Peyer's patch (tissue), 4 donors: ENCODE results near the gene LMX1B. TPM values are rescaled to one million over a fixed set of nuclear protein-coding genes. Genes with fewer than 3 reads are reported as not detected.

Experiments used
- DNase-seq, 3 donors: peaks; one replicate each; pipeline ENCODE4 v3.0.0-alpha.2; 2017 to 2019
- H3K27ac ChIP-seq, 4 donors: fragments of 200-600 bp; sonication (generic); one replicate each; pipeline ENCODE4 v1.5.1; 2016 to 2019
- H3K27me3 ChIP-seq, 2 donors: fragments of 200-600 bp; sonication (generic); one replicate each; pipeline ENCODE4 v1.5.1; 2019
- H3K36me3 ChIP-seq, 3 donors: fragments of 200-600 bp; sonication (generic); one replicate each; pipeline ENCODE4 v1.5.1; 2016 to 2019
- H3K4me1 ChIP-seq, 4 donors: fragments of 200-600 bp; sonication (generic); one replicate each; pipeline ENCODE4 v1.5.1; 2016 to 2019
- H3K4me3 ChIP-seq, 4 donors: fragments of 200-600 bp; sonication (generic); 1 replicate in 3 of 4; 2 replicates in 1 of 4; pipeline ENCODE4 v1.5.1; 2016 to 2019; ENCODE audit warnings: mild to moderate bottlenecking in 1 of 4
- H3K9me3 ChIP-seq, 4 donors: fragments of 200-600 bp; sonication (generic); one replicate each; pipeline ENCODE4 v1.5.1; 2016 to 2019; ENCODE audit warnings: mild to moderate bottlenecking in 1 of 4
- CTCF ChIP-seq, 6 experiments: fragments of 450-650 bp in 4 of 6; fragments of 200-600 bp in 2 of 6; sonication (generic) in 1 of 6; IDR thresholded peaks; one replicate each; pipeline ENCODE4 v1.5.1; 2017 to 2019; ENCODE audit warnings: antibody characterized with exemption in 6 of 6, mild to moderate bottlenecking in 3 of 6, moderate library complexity in 1 of 6
- POLR2A ChIP-seq, 2 donors: fragments of 450-650 bp; IDR thresholded peaks; one replicate each; pipeline ENCODE4 v1.5.1; 2017; ENCODE audit warnings: antibody characterized with exemption in 2 of 2, mild to moderate bottlenecking in 2 of 2, moderate library complexity in 2 of 2
- total RNA-seq, 4 donors: library from RNA; depleted of rRNA; stranded (reverse); fragments of >200 nt; gene quantifications; one replicate each; pipeline ENCODE4 v1.1.0, GENCODE V29; 2016

LMX1B gene
- total RNA-seq, 4 donors from 2014 or later = not detected

- TF ChIP-seq POLR2A (IDR thresholded peaks at IDR 0.05) (no peak), CTCF (IDR thresholded peaks at IDR 0.05) (no peak)
- H3K27ac ChIP-seq = no peak overlapping the region
- peaks cover 0 to 12% (median 0%) of the 10 kb centered on the region in 4 donors for H3K4me1 ChIP-seq
- DNase-seq = no peak
- no peaks in the 10 kb centered on the region for H3K27me3 ChIP-seq
- H3K4me3 ChIP-seq = no peak overlapping the region
- no peaks in the 10 kb centered on the region for H3K9me3 ChIP-seq
- H3K36me3 ChIP-seq = no peaks in the 10 kb centered on the region
These were observed 21.8 kb upstream of the LMX1B start for GRCh38 chr9:126591922-126592321.

DNA sequence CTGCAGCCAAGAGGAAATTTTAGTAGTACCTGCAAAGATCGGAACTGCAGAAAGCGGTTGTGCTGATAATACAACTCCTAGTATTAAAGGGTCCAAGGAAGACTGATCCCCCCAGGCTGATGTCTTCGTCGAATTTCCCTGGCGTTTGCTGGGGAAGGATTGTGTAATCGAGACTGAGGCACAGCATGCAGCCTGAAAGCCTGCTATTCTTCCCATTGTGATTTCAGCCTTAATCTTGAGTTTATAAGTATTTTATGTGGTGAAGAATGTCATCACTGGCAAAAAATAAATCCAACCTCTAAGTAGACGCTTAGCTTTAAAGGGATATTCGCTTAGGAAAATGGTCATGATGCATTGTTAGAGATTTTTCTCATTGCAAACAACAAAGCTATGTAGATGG, 21.3 kb upstream of the LMX1B start:
- DNase-seq = no peak
- Histone ChIP-seq H3K4me1 (peaks cover 0 to 10% (median 0%) of the 10 kb centered on the region in 4 donors), H3K9me3 (no peaks in the 10 kb centered on the region), H3K36me3 (no peaks in the 10 kb centered on the region), H3K27me3 (no peaks in the 10 kb centered on the region), H3K4me3 (no peak overlapping the region), H3K27ac (no peak overlapping the region)
- no peak for TF ChIP-seq POLR2A (IDR thresholded peaks at IDR 0.05)

- Histone ChIP-seq H3K4me1 (no peaks in the 10 kb centered on the region), H3K27ac (no peak overlapping the region), H3K9me3 (no peaks in the 10 kb centered on the region), H3K36me3 (no peaks in the 10 kb centered on the region), H3K4me3 (no peak overlapping the region), H3K27me3 (no peaks in the 10 kb centered on the region)
- no peak for DNase-seq
- TF ChIP-seq CTCF (IDR thresholded peaks at IDR 0.05) = no peak
- no peak for TF ChIP-seq POLR2A (IDR thresholded peaks at IDR 0.05)
These were observed 17.7 kb upstream of the LMX1B start for GRCh38 chr9:126595982-126596381.

DNA sequence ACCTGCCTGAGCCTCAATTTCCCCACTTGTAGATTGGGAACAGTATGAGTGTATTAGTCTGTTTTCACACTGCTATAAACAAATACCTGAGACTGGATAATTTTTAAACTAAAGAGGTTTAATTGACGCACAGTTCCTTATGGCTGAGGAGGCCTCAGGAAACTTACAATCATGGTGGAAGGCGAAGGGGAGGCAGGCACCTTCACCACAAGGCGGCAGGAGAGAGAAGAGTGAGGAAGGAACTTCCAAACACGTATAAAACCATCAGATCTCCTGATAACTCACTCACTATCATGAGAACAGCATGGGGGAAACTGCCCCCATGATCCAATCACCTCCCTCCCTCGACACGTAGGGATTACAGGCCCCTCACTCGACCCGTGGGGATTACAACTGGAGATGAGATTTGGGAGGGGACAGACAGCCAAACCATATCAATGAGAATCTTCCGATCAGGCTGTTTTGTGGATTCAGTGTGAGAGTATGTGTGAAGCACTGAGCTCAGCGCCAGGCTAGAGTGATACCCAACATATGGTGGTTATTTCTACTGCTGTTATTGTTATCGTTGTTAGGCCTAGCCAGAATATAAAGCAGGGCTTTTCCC, 14.6 kb upstream of the LMX1B start:
- H3K27ac ChIP-seq = no peak overlapping the region
- H3K9me3 ChIP-seq = no peaks in the 10 kb centered on the region
- no peaks in the 10 kb centered on the region for H3K36me3 ChIP-seq
- no peak for DNase-seq
- H3K4me3 ChIP-seq = no peak overlapping the region
- no peak for TF ChIP-seq CTCF (IDR thresholded peaks at IDR 0.05)
- no peaks in the 10 kb centered on the region for H3K27me3 ChIP-seq
- H3K4me1 ChIP-seq = no peaks in the 10 kb centered on the region

DNA sequence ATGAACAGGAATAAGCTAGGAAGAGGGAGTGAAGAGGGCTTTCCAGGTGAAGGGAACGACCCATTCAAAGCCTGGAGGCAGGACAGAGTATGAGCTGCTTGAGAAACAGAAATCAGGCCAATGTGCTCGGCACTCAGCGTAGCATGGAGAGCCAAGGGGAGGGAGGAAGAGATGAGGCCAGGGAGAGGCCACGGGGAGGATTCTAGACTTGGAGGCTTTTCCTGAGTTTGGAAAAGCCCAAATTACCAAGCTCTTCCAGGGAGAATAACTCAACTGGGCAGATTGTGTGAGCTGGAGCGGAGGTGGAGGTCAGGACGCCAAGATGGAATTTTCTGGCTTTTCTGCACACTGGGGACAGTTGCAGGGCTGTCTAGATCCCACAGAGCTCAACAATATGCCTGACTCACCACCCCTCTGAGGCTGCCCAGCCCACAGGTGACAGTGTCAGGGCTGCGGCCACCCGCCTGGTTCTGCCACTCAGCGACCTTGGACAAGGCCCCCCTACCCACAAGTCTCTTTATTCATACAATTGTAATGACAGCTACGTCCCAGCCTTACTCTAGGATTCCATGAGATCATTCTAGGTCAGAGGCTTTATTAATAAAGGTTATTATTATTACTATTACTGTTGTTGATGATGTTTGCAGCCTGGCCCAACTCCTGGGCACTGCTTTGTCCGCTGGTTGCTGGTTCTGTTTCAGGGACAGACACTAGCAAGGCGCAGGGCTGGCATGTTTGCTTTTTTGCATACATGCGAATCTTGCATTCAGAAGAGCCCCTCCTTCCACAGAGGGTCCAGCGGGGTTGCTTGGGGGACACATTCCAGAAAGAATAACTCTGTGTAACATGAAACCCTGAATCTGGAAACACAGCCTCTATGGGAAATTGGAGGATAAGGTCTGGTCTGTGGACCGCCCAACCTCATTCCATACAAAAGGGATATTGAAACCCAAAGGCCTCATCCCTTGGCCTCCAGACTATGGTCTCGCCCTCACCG, 9.4 kb upstream of the LMX1B start:
- no peak for TF ChIP-seq POLR2A (IDR thresholded peaks at IDR 0.05)
- no peak for TF ChIP-seq CTCF (IDR thresholded peaks at IDR 0.05)
- H3K9me3 ChIP-seq = no peaks in the 10 kb centered on the region

More for the DNA sequence above, 9.4 kb upstream of the LMX1B start:
- no peak overlapping the region for H3K4me3 ChIP-seq
- no peak overlapping the region for H3K27ac ChIP-seq
- H3K36me3 ChIP-seq = no peaks in the 10 kb centered on the region
- no peaks in the 10 kb centered on the region for H3K4me1 ChIP-seq
- no peak for DNase-seq
- H3K27me3 ChIP-seq = no peaks in the 10 kb centered on the region
